Measurements from ENCODE around the gene GRIP2.

The GRIP2 gene

DNA sequence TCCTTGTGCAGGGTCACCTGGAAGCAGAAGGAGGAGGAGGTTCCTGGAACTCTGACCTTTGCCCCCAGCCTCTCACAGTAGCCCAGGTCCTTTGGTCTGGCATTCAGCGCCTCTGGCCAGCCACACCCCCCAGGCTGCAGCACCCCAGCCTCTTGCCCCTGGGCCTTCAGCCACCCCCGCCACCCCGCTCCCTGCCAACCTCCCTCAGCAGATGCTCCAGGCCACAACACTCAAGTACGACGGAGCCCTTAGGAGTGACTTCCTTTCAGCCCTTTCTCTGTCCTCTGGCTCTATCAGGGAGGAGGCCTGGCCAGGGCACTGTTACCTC lies 45.2 kb downstream of the GRIP2 start:
- Histone ChIP-seq H3K4me1 (ENCODE audit: control insufficient read depth, insufficient read depth, low read length) (no peaks in the 10 kb centered on the region), H3K9me3 (replicated peaks; ENCODE audit: low read length) (no peaks in the 10 kb centered on the region), H3K4me3 (ENCODE audit: low read length) (no peak overlapping the region), H3K4me2 (ENCODE audit: low read length) (no peak overlapping the region), H3K9ac (ENCODE audit: low read depth, low read length) (no peak overlapping the region), H3K36me3 (ENCODE audit: insufficient read depth, low read length) (no peaks in the 10 kb centered on the region), H3K27me3 (ENCODE audit: control insufficient read depth, insufficient read depth, low read length) (peaks cover 7% of the 10 kb centered on the region)

DNA sequence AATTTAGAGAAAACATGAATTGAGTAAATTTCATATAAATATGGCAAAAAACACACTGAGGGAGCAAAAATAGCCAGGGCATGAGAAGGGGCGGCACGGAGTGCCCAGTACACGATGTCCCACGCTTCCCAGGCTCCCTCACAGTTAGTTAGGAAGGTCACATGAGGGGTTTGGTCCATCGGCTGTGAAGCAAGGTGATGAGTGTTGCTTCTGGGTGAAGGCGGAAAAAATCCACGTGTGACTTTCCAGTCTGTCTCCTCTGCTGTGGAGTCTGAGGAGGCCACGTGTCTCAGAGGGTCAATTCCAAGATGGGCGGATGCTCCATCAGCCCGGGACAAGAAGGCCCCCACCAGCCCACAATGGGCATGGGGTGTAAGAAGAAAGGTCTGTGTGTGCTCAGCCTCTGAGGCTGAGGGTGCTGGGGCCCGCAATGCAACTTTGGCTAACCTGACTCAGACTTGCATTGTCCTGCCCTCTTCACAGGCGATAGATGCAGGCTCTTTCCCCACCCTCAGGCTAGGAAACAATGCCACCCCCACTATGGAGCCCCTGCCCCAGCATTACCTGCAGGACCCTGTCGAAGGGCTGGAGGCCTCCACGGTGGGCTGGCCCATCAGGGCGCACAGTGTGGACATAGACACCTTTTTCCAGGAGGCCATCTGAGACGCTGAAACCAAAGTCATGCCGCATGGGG lies 45.7 kb downstream of the GRIP2 start:
- Histone ChIP-seq H3K27me3 (ENCODE audit: control insufficient read depth, insufficient read depth, low read length) (peaks cover 7% of the 10 kb centered on the region), H3K9me3 (replicated peaks; ENCODE audit: low read length) (no peaks in the 10 kb centered on the region), H3K4me3 (ENCODE audit: low read length) (no peak overlapping the region), H3K36me3 (ENCODE audit: insufficient read depth, low read length) (peaks cover 4% of the 10 kb centered on the region), H3K9ac (ENCODE audit: low read depth, low read length) (no peak overlapping the region), H3K4me2 (ENCODE audit: low read length) (no peak overlapping the region), H3K4me1 (ENCODE audit: control insufficient read depth, insufficient read depth, low read length) (no peaks in the 10 kb centered on the region)

DNA sequence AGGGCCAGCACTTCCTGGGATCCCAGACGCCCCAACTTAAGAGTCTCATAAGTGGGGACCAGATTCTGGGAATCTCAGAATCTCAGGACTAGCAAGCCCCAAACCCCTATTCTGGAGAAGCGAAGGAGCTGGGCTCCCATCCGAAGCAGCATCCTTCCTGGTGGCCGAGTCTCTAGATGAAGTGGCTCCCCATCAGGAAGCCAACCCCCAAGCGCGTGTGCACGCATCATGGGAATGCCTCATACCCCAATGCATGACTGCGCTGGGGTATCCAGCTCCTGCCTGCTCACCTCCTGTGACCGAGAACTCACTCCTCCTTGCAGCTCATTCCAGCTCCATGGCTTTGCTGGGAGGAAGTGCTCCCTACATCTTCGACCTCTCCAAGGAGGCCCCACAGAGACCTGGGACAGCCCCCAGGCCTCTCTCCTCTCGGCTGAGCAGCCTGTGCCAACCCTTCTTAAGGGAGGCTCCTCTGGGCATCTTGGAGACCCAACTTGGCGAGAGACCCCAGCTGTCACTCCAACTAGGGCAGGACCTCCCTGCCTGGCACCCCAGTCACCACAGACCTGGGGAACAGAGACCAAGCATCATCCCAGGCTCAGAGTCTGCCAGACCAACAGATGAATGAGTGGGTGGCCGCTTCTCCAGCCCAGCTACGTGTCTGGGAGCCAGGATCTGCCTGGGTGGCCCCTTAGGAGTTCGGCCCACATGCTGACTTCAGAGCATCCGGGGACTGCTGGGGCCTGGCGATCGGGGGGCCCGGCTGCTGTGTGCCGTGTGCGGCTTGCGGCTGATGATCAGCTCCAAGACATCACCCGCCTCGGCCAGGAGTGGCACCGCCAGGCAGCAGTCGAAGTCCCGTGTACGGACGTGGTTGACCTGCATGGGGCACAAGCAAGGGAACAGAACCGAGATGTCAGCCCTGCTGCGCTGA lies 46.9 kb downstream of the GRIP2 start:
- Histone ChIP-seq H3K27me3 (ENCODE audit: control insufficient read depth, insufficient read depth, low read length) (no peaks in the 10 kb centered on the region), H3K4me3 (ENCODE audit: low read length) (no peak overlapping the region), H3K4me1 (ENCODE audit: control insufficient read depth, insufficient read depth, low read length) (no peaks in the 10 kb centered on the region), H3K9me3 (replicated peaks; ENCODE audit: low read length) (no peaks in the 10 kb centered on the region), H3K9ac (ENCODE audit: low read depth, low read length) (no peak overlapping the region), H3K36me3 (ENCODE audit: insufficient read depth, low read length) (peaks cover 7% of the 10 kb centered on the region), H3K4me2 (ENCODE audit: low read length) (no peak overlapping the region)

DNA sequence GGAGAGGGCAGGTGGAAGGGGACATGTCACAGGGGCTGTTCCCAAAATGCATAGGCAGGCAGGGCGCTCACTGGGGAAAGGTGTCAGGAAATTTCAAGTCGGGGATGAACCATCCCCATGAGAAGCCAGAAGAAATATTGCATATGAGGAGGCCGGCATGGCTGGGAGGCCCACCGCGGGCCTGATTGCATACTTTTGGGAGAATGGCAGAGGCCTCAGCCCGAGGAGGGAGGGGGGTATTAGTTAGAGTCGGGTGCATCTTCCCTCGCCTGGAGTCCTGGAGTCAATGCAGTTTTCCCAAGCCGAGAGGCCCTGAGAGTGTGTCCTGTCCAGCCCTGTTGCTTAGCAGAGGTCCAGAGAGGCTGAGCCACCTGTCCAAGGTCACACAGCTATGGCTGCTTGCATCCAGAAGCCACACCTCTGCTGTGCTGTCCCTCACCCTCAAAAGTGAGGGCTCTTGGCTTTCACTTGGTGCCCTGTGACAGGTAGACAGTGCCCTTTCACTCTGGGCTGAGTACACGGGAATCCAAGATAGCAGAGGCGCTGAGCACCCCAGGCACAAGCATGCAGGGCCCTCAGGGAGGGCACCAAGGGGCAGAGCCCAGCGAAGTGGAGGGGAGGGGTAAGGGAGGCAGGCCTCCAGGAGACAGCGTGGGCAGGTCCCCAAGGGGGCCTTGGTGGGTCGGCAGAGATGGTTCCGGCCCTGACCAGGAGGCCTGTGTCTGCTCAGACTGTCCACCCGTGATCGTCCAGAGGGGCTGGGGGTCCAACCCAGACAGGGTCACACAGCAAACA lies 48.5 kb downstream of the GRIP2 start:
- no peak overlapping the region for H3K4me2 ChIP-seq (ENCODE audit: low read length)
- H3K9ac ChIP-seq (ENCODE audit: low read depth, low read length) = no peak overlapping the region
- H3K27me3 ChIP-seq (ENCODE audit: control insufficient read depth, insufficient read depth, low read length) = no peaks in the 10 kb centered on the region
- no peaks in the 10 kb centered on the region for H3K9me3 ChIP-seq (replicated peaks; ENCODE audit: low read length)
- H3K4me3 ChIP-seq (ENCODE audit: low read length) = no peak overlapping the region
- peaks cover 16% of the 10 kb centered on the region for H3K36me3 ChIP-seq (ENCODE audit: insufficient read depth, low read length)
- no peaks in the 10 kb centered on the region for H3K4me1 ChIP-seq (ENCODE audit: control insufficient read depth, insufficient read depth, low read length)

DNA sequence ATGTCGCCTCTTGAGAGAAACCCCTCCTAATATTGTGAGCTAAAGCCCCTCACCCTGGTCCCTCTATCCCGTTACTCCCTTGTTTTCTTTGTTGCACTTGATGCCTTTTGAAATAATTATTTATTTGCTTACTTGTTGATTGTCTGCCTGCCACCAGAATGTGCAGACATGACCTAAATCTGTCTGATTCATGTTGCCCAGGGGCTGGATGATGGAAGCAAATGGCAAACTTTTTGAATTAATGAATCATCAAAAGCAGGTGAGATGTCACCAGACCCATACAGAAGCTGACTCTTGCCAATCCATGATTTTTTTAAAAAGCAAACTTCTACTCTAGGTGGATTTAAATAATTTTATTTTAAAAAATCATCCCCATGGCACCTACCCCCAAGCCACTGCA lies 49.3 kb downstream of the GRIP2 start:
- H3K4me2 ChIP-seq (ENCODE audit: low read length) = no peak overlapping the region
- no peaks in the 10 kb centered on the region for H3K27me3 ChIP-seq (ENCODE audit: control insufficient read depth, insufficient read depth, low read length)
- H3K9me3 ChIP-seq (replicated peaks; ENCODE audit: low read length) = no peaks in the 10 kb centered on the region
- no peak overlapping the region for H3K9ac ChIP-seq (ENCODE audit: low read depth, low read length)
- H3K4me1 ChIP-seq (ENCODE audit: control insufficient read depth, insufficient read depth, low read length) = no peaks in the 10 kb centered on the region
- H3K36me3 ChIP-seq (ENCODE audit: insufficient read depth, low read length) = peaks cover 22% of the 10 kb centered on the region
- no peak overlapping the region for H3K4me3 ChIP-seq (ENCODE audit: low read length)

GRCh38 chr3:14490255-14490654 lies 49.9 kb downstream of the GRIP2 start:
- H3K9me3 ChIP-seq (replicated peaks; ENCODE audit: low read length) = no peaks in the 10 kb centered on the region
- H3K9ac ChIP-seq (ENCODE audit: low read depth, low read length) = no peak overlapping the region
- H3K36me3 ChIP-seq (ENCODE audit: insufficient read depth, low read length) = peaks cover 28% of the 10 kb centered on the region
- no peaks in the 10 kb centered on the region for H3K4me1 ChIP-seq (ENCODE audit: control insufficient read depth, insufficient read depth, low read length)
- H3K27me3 ChIP-seq (ENCODE audit: control insufficient read depth, insufficient read depth, low read length) = no peaks in the 10 kb centered on the region
- no peak overlapping the region for H3K4me3 ChIP-seq (ENCODE audit: low read length)
- H3K4me2 ChIP-seq (ENCODE audit: low read length) = no peak overlapping the region

DNA sequence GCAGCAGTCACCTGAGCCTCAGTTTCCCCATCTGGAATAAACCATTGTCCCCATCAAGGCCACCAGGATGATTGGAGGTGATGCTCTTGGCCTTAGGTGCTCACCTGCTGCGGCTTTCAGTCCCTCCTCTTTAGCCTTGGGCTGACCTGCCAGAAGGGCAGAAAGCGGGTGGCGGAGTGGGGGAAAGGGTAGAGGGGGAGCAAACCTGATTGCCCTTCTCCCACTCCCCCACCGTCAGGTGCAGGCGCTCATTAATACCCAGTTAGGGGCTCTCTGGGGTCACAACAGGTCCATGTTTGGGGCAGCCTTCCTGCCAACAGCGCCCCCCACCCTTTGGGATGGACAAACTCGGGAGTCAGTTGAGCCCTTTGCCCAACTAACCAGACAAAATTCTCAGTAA lies 50.5 kb downstream of the GRIP2 start:
- no peaks in the 10 kb centered on the region for H3K9me3 ChIP-seq (replicated peaks; ENCODE audit: low read length)
- H3K4me1 ChIP-seq (ENCODE audit: control insufficient read depth, insufficient read depth, low read length) = no peaks in the 10 kb centered on the region
- H3K9ac ChIP-seq (ENCODE audit: low read depth, low read length) = no peak overlapping the region
- no peaks in the 10 kb centered on the region for H3K27me3 ChIP-seq (ENCODE audit: control insufficient read depth, insufficient read depth, low read length)
- no peak overlapping the region for H3K4me2 ChIP-seq (ENCODE audit: low read length)
- peaks cover 32% of the 10 kb centered on the region for H3K36me3 ChIP-seq (ENCODE audit: insufficient read depth, low read length)
- H3K4me3 ChIP-seq (ENCODE audit: low read length) = no peak overlapping the region

GRCh38 chr3:14488286-14489041 lies 51.7 kb downstream of the GRIP2 start:
- Histone ChIP-seq H3K27me3 (ENCODE audit: control insufficient read depth, insufficient read depth, low read length) (no peaks in the 10 kb centered on the region), H3K9ac (ENCODE audit: low read depth, low read length) (no peak overlapping the region), H3K9me3 (replicated peaks; ENCODE audit: low read length) (no peaks in the 10 kb centered on the region), H3K4me1 (ENCODE audit: control insufficient read depth, insufficient read depth, low read length) (no peaks in the 10 kb centered on the region), H3K36me3 (ENCODE audit: insufficient read depth, low read length) (peaks cover 38% of the 10 kb centered on the region), H3K4me3 (ENCODE audit: low read length) (no peak overlapping the region), H3K4me2 (ENCODE audit: low read length) (no peak overlapping the region)

DNA sequence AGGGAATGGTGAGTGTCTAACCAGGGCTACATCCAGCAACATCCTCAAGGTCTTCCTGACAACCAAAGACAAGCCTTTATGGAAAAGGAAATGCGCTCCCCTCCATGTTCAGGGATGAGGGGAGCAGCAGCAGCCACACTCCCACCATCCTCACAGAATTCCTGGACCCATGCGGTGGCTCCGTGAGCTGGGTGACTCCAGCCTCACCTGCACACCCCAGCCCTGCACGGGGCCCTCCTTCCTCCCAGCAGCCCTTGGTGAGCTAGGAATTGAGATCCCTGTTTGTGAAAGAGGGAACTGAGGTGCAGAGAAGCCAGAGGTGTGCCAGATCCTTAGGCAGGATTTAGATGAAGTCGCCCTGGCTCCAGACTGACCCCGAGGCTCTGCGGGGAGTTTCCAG lies 52.3 kb downstream of the GRIP2 start:
- no peaks in the 10 kb centered on the region for H3K4me1 ChIP-seq (ENCODE audit: control insufficient read depth, insufficient read depth, low read length)
- H3K9me3 ChIP-seq (replicated peaks; ENCODE audit: low read length) = no peaks in the 10 kb centered on the region
- H3K4me3 ChIP-seq (ENCODE audit: low read length) = no peak overlapping the region
- H3K9ac ChIP-seq (ENCODE audit: low read depth, low read length) = no peak overlapping the region
- H3K27me3 ChIP-seq (ENCODE audit: control insufficient read depth, insufficient read depth, low read length) = no peaks in the 10 kb centered on the region
- H3K4me2 ChIP-seq (ENCODE audit: low read length) = no peak overlapping the region
- H3K36me3 ChIP-seq (ENCODE audit: insufficient read depth, low read length) = peaks cover 44% of the 10 kb centered on the region

DNA sequence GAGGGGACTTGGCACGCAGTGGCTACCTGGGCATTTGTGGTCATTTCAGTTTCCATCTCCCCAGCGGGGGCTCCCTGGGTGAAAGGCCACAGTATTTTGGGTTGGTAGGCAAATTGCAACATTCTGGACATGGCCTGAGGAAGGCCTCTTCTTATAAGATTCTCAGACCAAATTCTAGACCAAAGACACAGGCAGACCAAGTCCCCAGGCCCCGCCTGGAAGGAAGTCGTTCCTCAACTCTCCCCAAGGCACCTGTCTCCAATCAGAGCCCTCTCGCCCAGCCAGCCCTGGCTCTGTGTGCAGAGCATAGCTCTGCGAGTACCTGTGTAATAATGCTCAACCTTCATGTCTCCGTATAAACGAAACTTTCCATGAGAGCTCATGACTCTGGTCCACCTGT lies 53.1 kb downstream of the GRIP2 start:
- Histone ChIP-seq H3K4me3 (ENCODE audit: low read length) (no peak overlapping the region), H3K4me1 (ENCODE audit: control insufficient read depth, insufficient read depth, low read length) (no peaks in the 10 kb centered on the region), H3K36me3 (ENCODE audit: insufficient read depth, low read length) (peaks cover 49% of the 10 kb centered on the region), H3K27me3 (ENCODE audit: control insufficient read depth, insufficient read depth, low read length) (no peaks in the 10 kb centered on the region), H3K9ac (ENCODE audit: low read depth, low read length) (no peak overlapping the region), H3K9me3 (replicated peaks; ENCODE audit: low read length) (no peaks in the 10 kb centered on the region), H3K4me2 (ENCODE audit: low read length) (no peak overlapping the region)

DNA sequence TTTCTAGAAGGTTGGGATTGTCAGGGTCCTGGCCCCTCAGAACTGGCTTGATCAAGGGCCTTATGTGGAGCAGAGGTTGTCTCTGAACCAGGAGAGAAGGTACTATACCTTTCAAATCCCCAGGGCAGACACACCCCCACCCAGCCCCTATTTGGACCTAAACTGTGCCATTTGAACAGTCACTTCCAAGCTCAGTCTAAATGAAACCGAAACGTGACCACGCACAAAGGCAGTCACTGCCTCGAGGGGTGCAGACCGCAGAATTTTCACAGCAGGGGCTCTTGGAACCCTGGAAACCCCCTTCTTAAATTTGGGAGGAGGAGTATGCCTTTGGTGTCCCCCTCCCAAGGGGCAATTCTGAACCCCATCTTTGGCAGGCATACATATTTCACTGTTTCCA lies 53.7 kb downstream of the GRIP2 start:
- Histone ChIP-seq H3K4me2 (ENCODE audit: low read length) (no peak overlapping the region), H3K36me3 (ENCODE audit: insufficient read depth, low read length) (peaks cover 54% of the 10 kb centered on the region), H3K9ac (ENCODE audit: low read depth, low read length) (no peak overlapping the region), H3K9me3 (replicated peaks; ENCODE audit: low read length) (no peaks in the 10 kb centered on the region), H3K4me1 (ENCODE audit: control insufficient read depth, insufficient read depth, low read length) (no peaks in the 10 kb centered on the region), H3K27me3 (ENCODE audit: control insufficient read depth, insufficient read depth, low read length) (no peaks in the 10 kb centered on the region), H3K4me3 (ENCODE audit: low read length) (no peak overlapping the region)

All from skeletal muscle satellite cell (primary cell).